ENCODE results near the gene PGAM4.

DNA sequence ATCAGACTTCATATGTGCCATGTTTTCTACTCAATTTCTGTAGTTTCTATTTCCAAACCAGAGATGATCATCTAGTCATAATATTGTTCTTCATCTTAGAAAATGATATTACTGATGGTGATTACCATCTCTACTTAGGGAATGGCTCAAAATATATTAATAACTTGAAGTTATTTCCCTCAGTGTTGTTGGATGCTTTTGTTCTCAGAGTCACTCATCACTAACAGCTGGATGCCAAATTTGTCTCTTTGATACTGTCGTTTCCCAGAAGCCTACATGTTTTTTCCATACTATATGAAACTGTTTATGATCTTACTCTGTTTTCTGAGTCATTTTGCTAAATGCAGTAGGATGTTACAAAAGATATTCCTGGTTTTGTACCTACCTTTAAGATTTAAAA, 8.9 kb downstream of the PGAM4 start:
- TF ChIP-seq, protein P1, sequence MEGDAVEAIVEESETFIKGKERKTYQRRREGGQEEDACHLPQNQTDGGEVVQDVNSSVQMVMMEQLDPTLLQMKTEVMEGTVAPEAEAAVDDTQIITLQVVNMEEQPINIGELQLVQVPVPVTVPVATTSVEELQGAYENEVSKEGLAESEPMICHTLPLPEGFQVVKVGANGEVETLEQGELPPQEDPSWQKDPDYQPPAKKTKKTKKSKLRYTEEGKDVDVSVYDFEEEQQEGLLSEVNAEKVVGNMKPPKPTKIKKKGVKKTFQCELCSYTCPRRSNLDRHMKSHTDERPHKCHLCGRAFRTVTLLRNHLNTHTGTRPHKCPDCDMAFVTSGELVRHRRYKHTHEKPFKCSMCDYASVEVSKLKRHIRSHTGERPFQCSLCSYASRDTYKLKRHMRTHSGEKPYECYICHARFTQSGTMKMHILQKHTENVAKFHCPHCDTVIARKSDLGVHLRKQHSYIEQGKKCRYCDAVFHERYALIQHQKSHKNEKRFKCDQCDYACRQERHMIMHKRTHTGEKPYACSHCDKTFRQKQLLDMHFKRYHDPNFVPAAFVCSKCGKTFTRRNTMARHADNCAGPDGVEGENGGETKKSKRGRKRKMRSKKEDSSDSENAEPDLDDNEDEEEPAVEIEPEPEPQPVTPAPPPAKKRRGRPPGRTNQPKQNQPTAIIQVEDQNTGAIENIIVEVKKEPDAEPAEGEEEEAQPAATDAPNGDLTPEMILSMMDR (IDR thresholded peaks at IDR 0.05; ENCODE audit: low read depth, low read length): no peak
- no peak for TF ChIP-seq EZH2phosphoT487 (IDR thresholded peaks at IDR 0.05; ENCODE audit: low read depth)

All from OCI-LY3 (cell line).